Stimulated activated CD8-positive, alpha-beta memory T cell treated with anti-CD3 and anti-CD28 coated beads, Interleukin-7, amount 100 ng/mL, for 48 hours (primary cell): ENCODE measurements around the gene MMP15.
"Not testable (repeated sequence)": the region's sequence is repeated elsewhere in the genome, so short reads cannot be mapped to it uniquely, and the experiment has no call there.

Experiments used
- DNase-seq, 2 donors: peaks; one replicate each; pipeline ENCODE4 v3.0.0-alpha.2; 2020; ENCODE audit warnings: low read depth in 1 of 2; ENCODE audit errors: extremely low read depth in 1 of 2

The MMP15 gene

DNA sequence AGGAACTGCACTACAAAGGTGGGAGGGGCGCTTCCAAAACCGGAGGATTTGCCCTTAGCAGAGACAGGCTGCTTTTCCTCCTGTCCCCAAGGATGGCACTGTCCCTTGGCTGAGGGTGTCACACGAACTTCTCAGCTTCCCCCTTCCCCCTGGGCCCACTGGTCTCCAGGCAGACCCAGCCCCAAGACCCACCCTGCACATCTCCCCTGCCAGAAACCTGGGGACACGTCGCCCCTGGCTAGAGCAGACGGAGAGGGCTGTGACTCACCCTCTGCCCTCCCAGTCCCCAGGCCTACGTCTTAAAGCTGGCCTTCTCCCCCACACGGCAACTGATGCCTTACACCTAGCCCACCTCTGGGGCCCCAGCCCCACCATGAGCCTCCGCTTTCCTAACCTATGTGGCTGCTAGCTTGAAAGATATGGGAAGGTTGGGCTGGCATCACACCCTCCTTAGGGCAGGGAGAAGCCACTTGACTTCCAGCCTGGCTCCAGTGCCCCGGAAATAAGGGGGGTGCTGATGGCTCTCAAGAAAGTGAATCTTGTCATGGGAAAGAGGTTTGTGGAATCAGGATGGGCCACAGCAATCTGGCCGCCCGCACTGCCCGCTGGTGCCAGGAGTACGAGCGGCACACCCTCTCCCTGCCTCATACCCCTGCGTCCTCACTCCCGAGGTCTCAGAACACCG lies 29.7 kb upstream of the MMP15 start:
- DNase-seq, result no peak

DNA sequence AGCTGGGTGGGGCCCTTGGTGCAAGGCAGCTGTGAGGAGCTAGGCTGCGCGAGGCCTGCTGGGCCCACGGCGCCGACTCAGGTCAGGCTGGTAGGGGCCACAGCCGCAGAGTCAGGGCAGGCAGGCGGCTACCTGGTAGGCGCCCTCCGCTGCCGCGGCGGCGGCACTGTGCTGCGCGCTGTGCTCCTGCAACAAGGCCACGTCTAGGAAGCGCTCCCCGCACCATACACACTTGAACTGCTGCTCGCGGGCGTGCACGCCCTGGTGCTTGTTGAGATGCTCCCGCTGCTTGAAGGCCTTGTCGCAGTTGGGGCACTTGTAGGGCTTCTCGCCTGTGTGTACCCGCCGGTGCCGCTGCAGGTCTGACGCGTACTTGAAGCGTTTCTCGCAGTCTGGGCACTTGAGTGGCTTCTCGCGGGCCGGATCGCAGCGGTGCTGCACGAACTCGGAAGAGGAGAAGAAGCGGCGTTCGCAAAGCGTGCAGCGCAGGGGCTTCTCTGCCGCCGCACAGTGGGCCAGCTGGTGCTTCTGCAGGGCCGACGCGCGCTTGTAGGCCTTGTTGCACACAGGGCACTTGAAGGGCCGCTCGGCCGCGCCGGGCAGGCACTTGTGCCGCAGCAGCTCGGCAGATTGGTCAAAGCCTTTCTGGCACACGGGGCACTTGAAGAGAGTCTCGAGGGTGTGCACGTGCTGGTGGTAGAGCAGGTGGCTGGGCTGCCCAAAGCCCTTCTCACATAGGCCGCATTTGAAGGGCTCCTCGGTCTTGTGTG lies 29.0 kb upstream of the MMP15 start:
- no peak for DNase-seq

DNA sequence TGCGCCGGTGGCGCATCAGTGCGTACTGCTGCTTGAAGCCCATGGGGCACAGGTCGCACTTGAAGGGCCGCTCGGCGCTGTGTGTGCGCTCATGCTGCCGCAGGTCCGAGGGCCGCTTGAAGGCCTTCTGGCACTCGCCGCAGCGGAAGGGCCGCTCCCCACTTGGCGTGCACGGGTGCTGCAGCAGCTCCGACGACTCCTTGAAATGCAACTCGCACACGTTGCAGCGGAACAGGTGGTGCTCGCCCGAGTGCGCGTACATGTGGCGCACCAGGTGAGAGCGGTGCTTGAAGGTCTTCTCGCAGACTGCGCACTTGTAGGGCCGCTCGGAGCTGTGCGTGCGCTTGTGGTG lies 28.4 kb upstream of the MMP15 start:
- DNase-seq, result no peak

DNA sequence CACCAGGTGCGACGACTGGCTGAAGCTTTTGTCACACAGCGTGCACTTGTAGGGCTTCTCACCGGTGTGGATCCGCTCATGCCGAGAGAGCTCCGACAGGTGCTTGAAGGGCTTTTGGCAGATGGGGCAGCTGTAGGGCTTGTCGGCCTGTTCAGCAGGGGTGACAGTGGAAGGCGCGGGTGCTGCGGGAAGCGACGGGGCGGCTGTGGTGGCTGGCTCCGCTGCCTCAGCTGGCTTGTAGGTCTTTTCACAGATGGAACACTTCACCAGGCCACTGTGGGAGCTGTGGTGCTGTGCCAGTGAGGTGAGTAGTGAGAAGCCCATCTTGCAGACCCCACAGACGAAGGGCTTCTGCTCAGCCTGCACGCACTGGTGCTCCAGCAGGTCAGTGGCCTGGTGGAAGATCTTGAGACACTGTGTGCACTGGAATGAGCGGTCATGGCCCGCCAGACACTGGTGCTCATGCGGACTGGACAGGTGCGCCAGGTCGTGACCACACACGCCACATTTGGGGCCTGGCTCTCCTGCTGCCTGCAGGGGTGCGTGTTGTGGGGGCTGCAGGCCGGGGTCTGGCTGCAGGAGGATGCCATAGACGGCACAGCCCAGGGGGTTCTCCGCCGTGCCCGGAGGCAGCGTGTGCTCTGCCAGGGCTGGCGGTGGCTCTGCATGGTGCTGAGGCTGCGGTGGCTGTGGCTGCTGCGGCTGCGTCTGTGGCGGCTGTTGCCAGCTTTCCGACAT lies 27.9 kb upstream of the MMP15 start:
- no peak for DNase-seq

DNA sequence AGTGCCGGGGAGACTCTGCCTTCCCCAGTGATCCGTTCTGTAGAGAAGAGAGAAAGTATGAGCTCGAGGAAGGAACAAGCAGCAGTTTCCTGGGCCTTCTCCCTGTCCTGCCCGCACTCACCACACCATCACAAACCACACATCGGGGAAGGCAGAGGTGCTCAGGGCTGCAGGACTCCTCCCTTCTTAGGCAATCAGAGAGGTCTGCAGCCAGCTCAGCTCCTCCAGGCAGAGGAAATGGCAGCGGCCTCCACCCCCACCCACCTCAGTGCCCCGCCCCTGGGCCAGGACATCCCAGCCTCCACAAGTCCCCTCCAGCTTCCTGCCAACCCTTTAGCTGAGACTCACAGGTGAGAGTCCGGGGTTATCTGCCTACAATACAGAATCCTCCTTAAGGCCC lies 27.1 kb upstream of the MMP15 start:
- DNase-seq, result peak; percentile 36 to 65

DNA sequence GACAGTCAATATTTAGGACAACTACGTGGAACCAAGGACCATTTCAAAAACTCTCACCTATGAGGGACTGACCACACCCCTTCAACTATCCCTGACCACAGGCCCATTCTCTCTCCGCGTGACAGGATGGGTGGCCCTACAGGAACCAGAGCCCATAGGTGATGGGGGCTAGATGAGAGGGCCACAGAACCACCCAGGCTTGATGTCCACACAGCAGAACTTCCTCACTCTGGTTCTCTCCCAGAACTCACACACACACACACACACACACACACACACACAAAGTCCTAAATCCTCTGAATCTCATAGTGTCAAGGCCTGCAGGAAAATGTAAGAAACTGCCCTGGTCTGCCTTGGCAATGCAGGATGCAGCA lies 26.6 kb upstream of the MMP15 start:
- DNase-seq, result no peak

DNA sequence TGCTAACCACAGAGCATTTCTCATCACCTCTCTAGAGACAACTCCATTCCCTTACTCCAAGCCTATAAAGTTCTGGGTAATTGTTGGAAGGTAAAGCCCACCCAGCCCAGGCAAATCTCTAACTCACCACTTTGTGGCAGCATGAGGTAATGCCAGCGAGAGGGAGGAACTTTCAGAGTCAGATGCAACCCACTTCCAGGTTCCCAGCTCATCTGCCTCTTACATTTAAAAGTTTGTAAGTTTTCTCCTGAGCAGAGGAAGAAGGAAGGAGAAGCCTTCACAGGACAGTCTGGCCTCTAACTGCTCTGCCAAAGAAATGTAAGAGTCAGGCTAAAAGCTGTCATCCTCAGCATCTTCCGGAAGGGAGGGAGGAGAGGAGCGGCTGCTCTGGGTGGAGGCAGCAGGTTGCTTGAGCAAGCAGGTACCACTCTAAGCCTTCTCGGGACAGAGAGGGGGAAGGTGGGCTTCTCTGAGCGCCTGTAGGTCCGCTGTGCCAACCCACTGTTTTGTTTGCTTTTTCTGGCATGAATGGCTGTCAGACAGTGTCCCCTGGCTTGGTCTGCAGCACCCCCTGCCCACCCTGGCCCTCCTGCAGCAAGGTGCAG lies 26.1 kb upstream of the MMP15 start:
- DNase-seq, result no peak

DNA sequence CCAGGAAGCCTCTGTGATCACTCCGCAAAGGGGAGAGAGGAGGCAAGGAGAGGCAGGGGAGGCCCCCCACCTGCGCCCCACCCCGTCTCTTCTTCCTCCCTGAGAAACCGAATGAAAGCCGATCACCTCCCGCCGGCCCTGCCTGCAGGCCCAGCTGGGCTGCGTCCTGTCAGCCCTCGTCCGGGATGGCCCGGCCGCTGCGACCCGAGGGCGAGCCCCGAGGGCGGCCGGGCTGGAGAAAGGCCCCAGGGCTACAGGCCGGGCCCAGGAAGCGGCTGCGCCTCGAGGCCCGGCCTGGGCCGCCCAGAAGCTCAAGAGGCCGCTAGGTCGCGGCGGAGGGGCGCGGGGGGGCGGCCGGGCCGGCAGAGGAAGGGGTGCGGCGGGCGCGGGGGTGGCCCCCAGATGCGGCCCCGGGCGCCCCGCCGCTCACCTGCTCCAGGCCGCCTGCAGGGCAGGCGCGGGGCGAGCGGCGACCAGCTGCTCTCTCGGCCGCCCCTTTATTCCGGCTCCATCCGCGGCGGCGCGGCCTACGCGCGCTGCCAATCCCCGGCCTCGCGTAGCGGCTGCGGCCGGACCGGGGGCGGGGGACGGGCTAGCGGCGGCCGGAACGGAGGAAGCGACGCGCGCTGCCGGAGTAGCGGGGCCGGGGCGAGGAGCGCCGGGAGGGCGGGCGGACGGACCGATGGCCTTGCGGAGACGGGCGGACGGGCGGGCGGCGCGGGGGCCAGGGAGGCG lies 25.4 kb upstream of the MMP15 start, which contains the start of gene ZNF319:
TSS of gene ZNF319 (minus strand) at position 702 of the 735 bp plus-strand sequence. CDS start 2,407 bp downstream, outside the sequence.
- DNase-seq, result no peak

DNA sequence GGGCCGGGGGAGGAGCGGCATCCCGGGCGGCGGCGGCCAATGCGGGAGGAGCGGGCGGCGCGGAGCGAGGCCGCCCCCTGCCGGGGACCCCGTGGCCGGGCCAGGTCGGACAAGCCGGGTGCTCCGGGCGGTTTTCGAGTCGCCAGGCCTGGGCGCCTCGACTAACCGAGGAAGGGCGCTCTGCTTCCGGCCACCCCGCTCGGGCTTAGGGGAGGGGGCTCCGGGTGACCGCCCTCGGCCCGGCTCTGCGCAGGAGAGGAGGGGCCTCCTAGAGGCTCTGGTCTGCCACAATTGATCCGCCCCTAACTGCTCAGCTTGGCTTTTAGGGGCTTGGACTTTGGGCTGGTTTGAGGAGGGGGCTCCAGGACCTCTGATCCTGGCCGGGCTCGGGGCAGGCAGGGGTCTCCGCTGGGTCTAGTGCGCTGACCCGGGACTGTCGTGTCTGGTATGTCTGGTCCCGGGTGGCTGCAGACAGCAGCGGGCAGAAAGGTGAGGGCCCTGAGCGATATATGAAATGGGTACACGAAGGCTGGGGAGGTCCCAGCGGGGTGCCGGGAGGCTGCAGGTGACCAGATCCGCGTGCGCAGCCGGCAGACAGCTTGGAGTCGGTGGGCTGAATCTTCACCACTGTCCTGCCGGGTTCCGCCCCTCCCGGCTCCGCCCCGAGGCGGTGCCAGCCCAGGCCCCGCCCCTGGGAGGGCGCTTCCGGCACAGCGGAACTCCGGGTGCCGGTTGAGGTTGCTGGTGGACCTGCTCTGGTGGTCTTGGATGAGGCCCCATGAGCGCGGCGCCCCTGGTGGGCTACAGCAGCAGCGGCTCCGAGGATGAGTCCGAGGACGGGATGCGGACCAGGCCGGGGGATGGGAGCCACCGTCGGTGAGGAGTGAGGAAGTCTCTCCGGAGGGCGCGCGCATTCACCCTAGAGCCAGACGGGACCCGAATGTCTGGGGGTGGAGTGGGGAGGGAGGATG lies 24.6 kb upstream of the MMP15 start, which contains the start of gene USB1:
TSS of gene USB1 (plus strand) at position 702 of the 971 bp plus-strand sequence. CDS start at position 779, 77 bp downstream.
- DNase-seq, result peak; percentile 69 to 79

DNA sequence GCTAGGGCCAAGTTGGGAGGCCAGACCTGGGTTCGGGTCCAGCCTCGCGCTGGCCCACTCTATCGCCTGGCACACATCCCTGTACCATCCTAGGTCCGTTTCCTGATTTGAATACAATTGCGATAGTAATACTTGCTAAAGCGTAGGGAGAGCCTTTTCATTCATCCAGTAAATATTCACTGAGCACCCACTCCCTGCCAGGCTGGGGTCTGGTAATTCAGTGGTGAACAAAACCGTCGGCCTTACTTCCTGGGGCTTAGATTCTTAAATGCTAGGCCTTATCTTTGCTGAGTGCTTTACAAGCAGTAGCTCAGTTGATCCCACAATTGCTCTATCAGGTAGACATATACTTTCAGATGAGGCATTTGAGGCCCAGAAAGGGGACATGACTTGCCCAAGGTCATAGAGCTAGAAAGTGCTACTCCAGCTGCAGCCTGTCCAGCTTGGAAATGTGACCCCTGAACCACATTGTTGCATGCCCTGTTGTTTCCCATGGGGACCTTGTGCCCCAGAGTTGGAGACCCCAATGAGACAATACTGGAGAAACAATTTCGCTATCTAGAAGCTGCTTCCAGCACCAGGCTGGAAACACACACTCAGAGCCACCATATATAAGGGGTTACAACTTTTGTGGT lies 23.7 kb upstream of the MMP15 start:
- DNase-seq, result no peak

DNA sequence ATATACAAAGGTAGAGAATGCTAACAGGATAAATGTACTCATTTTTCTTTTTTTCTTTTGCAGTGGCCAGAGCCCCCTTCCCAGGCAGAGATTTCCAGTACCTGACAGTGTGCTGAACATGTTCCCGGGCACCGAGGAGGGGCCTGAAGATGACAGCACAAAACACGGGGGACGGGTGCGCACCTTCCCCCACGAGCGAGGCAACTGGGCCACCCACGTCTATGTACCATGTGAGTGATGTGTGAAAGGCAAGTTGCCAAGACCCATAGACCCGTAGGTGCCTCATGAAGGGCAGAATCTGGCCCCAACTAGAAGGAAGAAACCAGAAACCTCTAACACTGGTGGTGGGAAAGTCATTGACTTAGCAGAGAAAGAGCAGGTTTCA lies 23.1 kb upstream of the MMP15 start:
- no peak for DNase-seq

DNA sequence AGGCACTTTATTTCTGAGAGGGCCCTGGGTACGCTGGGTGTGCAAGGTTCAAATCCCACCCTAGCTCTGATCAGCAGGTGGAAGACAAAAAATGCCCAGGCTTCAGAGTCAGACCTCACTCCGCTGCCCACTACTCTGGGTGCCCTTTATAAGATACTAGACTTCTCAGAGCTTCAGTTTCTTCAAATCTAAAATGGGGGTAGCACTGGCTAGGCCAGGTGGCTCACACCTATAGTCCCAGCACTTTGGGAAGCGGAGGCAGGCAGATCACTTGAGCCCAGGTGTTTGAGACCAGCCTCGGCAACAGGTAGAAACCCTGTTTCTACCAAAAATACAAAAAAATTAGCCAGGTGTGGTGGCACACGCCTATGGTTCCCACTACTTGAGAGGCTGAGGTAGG lies 22.6 kb upstream of the MMP15 start:
- no peak for DNase-seq

DNA sequence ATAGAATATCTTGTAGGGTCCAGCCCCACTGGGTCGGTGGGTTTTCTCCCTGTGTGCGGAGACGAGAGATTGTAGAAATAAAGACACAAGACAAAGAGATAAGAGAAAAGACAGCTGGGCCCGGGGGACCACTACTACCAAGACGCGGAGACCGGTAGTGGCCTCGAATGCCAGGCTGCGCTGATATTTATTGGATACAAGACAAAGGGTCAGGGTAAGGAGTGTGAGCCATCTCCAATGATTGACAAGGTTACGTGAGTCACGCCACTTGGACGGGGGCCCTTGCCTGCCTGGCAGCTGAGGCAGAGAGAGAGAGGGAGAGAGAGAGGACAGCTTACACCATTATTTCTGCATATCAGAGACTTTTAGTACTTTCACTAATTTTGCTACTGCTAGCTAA lies 20.8 kb upstream of the MMP15 start:
- not testable (repeated sequence) for DNase-seq

DNA sequence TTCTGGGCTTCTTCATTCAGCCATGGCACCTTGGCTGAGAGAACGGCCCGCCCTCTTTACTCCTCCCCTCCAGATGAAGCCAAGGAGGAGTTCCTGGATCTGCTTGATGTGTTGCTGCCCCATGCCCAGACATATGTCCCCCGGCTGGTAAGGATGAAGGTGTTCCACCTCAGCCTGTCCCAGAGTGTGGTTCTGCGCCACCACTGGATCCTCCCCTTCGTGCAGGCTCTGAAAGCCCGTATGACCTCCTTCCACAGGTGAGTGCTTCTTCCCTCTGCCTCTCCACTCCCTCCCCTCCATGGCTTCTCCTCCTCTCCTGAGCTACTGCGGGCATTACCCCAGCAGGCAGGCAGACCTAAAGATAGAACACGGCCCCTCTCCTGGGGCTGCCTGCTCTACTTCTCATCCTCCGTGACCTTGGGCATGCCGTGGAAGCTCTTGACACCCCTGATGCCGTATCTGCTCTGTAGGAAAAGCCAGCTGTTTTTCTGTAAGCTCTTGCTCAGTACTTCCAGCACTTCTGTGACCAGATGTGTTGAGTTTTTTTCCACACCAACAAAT lies 15.6 kb upstream of the MMP15 start:
- no peak for DNase-seq

DNA sequence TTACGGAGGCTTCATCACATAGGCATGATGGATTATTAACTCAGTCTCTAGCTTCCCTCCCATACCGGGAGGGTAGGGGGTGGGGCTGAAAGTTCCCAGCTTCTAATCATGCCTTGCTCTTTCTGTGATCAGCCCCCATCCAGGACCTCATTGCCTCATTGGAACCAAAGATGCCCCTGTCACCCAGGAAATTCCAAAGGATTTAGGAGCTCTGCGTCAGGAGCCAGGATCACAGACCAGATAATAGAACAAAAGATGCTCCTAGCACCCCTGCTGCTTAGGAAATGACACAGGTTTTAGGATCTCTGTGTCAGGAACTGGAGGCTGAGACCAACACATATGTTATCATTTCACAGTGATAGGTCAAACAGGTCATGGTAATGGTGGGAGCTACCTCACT lies 14.7 kb upstream of the MMP15 start:
- no peak for DNase-seq

DNA sequence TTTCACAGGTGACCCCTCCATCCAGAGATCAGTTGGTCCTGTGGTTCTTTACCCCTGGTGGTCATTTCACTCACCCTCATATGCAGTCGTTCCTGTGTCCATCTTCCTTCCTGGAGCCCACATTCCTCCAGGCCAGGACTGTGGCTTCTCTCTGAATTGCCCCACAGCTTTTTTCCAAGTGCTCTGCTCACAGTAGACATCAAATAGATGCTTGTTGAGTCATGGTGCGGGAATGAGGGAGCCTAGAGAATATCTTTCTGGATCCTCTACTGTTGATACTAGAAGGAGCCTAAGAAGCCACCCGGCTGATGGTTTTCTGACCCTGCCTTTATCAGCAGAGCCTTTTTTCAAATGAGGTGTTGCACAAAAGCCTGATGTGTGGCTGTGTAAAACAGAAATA lies 13.9 kb upstream of the MMP15 start:
- DNase-seq, result no peak

DNA sequence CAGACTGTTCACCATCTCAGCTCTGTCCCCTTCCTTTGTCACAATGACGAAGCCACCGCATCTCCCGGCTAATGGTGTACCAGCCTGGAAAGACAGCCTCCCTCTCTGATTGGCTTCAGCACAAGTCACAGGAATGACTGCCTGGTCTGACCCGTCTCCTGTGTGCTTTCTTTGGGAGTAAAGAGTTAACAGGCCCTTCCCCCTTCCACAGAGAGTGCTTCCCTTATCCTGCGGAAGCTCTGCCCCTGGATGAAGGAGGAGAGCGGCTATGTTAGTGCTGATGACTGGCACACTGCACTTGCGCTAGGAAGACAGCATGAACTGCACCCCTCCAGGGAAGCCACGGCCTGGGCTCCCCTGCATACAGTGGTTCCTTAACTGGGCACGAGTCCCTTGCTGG lies 13.1 kb upstream of the MMP15 start:
- no peak for DNase-seq

DNA sequence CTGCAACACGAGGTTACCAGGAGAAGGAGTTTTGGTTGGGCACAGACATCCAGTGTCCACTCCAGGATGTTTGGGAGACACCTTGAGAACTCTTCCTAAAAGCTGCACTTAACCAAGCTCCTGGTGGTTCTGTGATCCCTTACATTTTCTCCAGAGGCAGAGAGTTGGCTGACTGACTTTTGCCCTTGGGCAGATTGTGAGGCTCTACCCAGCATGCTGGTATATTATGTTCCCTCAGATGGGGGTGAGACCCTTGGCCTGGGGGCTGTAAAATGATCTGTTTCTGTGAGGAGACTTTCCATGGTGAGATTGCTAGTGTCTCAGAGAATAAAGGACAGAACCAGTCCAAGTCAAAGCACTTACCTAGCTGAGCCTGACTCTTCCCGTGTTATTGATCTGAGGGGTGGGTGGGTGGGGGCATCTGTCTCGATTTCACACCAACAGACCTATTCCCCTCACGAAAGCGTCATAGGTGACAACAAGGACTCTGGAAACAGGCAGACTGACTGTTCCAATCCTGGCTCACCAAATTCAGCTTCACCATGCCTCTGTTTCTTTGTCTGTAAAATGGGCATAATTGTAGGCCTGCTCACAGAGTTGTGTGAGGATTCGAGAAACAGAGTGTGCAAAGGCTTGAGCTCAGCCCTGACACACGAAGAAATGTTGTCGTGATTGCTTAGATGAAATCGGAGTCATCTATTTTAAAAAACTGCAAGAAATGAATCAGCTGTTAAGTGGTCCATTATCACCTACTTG lies 12.2 kb upstream of the MMP15 start:
- DNase-seq, result no peak
